Liver (tissue), 3 donors: ENCODE measurements around the gene GABRR3.

Source experiments
- EGR1 ChIP-seq, 2 donors: IDR thresholded peaks; 2 replicates each; pipeline ENCODE4 v1.6.1; 2016 to 2018; ENCODE audit warnings: antibody characterized with exemption in 2 of 2, low read depth in 2 of 2
- HNF4A ChIP-seq, 2 donors: conservative IDR thresholded peaks; 2 replicates each; pipeline ENCODE4 v1.6.1; 2016; ENCODE audit warnings: antibody characterized with exemption in 2 of 2, mild to moderate bottlenecking in 2 of 2
- JUND ChIP-seq, 2 donors: IDR thresholded peaks; 2 replicates each; pipeline ENCODE4 v1.6.1; 2016; ENCODE audit warnings: antibody characterized with exemption in 2 of 2
- MAX ChIP-seq: IDR thresholded peaks from 2 replicates; pipeline ENCODE4 v1.6.1; 2016; ENCODE audit warnings: antibody characterized with exemption
- RAD21 ChIP-seq, 2 donors: IDR thresholded peaks; 2 replicates each; pipeline ENCODE4 v1.6.1; 2016; ENCODE audit warnings: antibody characterized with exemption in 2 of 2, mild to moderate bottlenecking in 2 of 2
- SP1 ChIP-seq: IDR thresholded peaks from 2 replicates; pipeline ENCODE4 v1.6.1; 2018; ENCODE audit warnings: antibody characterized with exemption, mild to moderate bottlenecking
- TAF1 ChIP-seq: conservative IDR thresholded peaks from 2 replicates; pipeline ENCODE4 v1.6.1; 2016; ENCODE audit warnings: antibody characterized with exemption, mild to moderate bottlenecking
- YY1 ChIP-seq: IDR thresholded peaks from 2 replicates; pipeline ENCODE4 v1.6.1; 2016; ENCODE audit warnings: antibody characterized with exemption, mild to moderate bottlenecking
- TF ChIP-seq, protein P1 (sequence below): fragments of 150-350 bp; IDR thresholded peaks from 2 replicates; pipeline ENCODE4 v1.5.1; 2017; ENCODE audit warnings: improper control_type of control experiment, low read depth, low read length; ENCODE audit not compliant: missing input control
- TF ChIP-seq, protein P2 (sequence below): IDR thresholded peaks from 2 replicates; pipeline ENCODE4 v1.6.1; 2016; ENCODE audit warnings: antibody characterized with exemption, mild to moderate bottlenecking
- TF ChIP-seq, protein P3 (sequence below): IDR thresholded peaks from 2 replicates; pipeline ENCODE4 v1.6.1; 2016; ENCODE audit warnings: antibody characterized with exemption
- donor health status: healthy.
- donor health status: healthy.

- TF ChIP-seq EGR1 (IDR thresholded peaks at IDR 0.05; ENCODE audit: low read depth in 2 of 2) (no peak), MAX (no peak), YY1 (no peak), HNF4A (conservative IDR thresholded peaks at IDR 0.05) (no peak), TAF1 (no peak), SP1 (no peak), JUND (IDR thresholded peaks at IDR 0.05) (no peak), RAD21 (IDR thresholded peaks at IDR 0.05) (peak; percentile 54 to 64)
- TF ChIP-seq, protein P1, sequence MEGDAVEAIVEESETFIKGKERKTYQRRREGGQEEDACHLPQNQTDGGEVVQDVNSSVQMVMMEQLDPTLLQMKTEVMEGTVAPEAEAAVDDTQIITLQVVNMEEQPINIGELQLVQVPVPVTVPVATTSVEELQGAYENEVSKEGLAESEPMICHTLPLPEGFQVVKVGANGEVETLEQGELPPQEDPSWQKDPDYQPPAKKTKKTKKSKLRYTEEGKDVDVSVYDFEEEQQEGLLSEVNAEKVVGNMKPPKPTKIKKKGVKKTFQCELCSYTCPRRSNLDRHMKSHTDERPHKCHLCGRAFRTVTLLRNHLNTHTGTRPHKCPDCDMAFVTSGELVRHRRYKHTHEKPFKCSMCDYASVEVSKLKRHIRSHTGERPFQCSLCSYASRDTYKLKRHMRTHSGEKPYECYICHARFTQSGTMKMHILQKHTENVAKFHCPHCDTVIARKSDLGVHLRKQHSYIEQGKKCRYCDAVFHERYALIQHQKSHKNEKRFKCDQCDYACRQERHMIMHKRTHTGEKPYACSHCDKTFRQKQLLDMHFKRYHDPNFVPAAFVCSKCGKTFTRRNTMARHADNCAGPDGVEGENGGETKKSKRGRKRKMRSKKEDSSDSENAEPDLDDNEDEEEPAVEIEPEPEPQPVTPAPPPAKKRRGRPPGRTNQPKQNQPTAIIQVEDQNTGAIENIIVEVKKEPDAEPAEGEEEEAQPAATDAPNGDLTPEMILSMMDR, result no peak
- TF ChIP-seq, protein P2, sequence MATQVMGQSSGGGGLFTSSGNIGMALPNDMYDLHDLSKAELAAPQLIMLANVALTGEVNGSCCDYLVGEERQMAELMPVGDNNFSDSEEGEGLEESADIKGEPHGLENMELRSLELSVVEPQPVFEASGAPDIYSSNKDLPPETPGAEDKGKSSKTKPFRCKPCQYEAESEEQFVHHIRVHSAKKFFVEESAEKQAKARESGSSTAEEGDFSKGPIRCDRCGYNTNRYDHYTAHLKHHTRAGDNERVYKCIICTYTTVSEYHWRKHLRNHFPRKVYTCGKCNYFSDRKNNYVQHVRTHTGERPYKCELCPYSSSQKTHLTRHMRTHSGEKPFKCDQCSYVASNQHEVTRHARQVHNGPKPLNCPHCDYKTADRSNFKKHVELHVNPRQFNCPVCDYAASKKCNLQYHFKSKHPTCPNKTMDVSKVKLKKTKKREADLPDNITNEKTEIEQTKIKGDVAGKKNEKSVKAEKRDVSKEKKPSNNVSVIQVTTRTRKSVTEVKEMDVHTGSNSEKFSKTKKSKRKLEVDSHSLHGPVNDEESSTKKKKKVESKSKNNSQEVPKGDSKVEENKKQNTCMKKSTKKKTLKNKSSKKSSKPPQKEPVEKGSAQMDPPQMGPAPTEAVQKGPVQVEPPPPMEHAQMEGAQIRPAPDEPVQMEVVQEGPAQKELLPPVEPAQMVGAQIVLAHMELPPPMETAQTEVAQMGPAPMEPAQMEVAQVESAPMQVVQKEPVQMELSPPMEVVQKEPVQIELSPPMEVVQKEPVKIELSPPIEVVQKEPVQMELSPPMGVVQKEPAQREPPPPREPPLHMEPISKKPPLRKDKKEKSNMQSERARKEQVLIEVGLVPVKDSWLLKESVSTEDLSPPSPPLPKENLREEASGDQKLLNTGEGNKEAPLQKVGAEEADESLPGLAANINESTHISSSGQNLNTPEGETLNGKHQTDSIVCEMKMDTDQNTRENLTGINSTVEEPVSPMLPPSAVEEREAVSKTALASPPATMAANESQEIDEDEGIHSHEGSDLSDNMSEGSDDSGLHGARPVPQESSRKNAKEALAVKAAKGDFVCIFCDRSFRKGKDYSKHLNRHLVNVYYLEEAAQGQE, result no peak
- TF ChIP-seq, protein P3, sequence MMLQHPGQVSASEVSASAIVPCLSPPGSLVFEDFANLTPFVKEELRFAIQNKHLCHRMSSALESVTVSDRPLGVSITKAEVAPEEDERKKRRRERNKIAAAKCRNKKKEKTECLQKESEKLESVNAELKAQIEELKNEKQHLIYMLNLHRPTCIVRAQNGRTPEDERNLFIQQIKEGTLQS, result no peak
These were observed 95.1 kb downstream of the GABRR3 start for GRCh38 chr3:97940034-97940433.
